ENCODE measurements around the gene TFPI. TPM values are rescaled to one million over a fixed set of nuclear protein-coding genes. Genes with fewer than 3 reads are reported as not detected.
"Not testable (repeated sequence)": the region's sequence is repeated elsewhere in the genome, so short reads cannot be mapped to it uniquely, and the experiment has no call there.

Gene TFPI
- total RNA-seq (2014; rRNA removed; shearing (Covaris generic); ENCODE audit: low replicate concordance): 12.0 and 15.0 TPM in 2 replicates

- Histone ChIP-seq H3K27me3 (no peaks in the 10 kb centered on the region), H3K4me3 (peak within 1 kb of the TSS; percentile 67), H3K36me3 (peaks cover 2% of the 10 kb centered on the region; the same call in 1 of the 2 replicates), H3K9me3 (no peaks in the 10 kb centered on the region)
- peak; percentile 53 for DNase-seq
Measured at GRCh38 chr2:187554011-187554703, at the start of gene TFPI. Gene TFPI (minus strand): TSS chr2:187554435. CDS start chr2:187503768, 50,667 bp downstream.

GRCh38 chr2:187594801-187595200, 40.6 kb upstream of the TFPI start:
- Histone ChIP-seq H3K27me3 (no peaks in the 10 kb centered on the region), H3K4me3 (no peak overlapping the region), H3K9me3 (no peaks in the 10 kb centered on the region), H3K36me3 (no peaks in the 10 kb centered on the region)
- DNase-seq: no peak

- H3K4me3 ChIP-seq: no peak overlapping the region
- no peak for DNase-seq
- no peaks in the 10 kb centered on the region for H3K27me3 ChIP-seq
- H3K9me3 ChIP-seq: no peaks in the 10 kb centered on the region
- H3K36me3 ChIP-seq: no peaks in the 10 kb centered on the region
Measured at GRCh38 chr2:187593697-187594096, 39.5 kb upstream of the TFPI start.

GRCh38 chr2:187593098-187593497, 38.9 kb upstream of the TFPI start:
- DNase-seq: no peak
- H3K27me3 ChIP-seq: no peaks in the 10 kb centered on the region
- H3K9me3 ChIP-seq: no peaks in the 10 kb centered on the region
- H3K4me3 ChIP-seq: no peak overlapping the region
- H3K36me3 ChIP-seq: no peaks in the 10 kb centered on the region

- Histone ChIP-seq H3K27me3 (no peaks in the 10 kb centered on the region), H3K9me3 (no peaks in the 10 kb centered on the region), H3K4me3 (no peak overlapping the region), H3K36me3 (no peaks in the 10 kb centered on the region)
- no peak for DNase-seq
Measured at GRCh38 chr2:187590175-187590574, 35.9 kb upstream of the TFPI start.

- no peak overlapping the region for H3K4me3 ChIP-seq
- no peak for DNase-seq
- H3K9me3 ChIP-seq: no peaks in the 10 kb centered on the region
- H3K27me3 ChIP-seq: no peaks in the 10 kb centered on the region
- no peaks in the 10 kb centered on the region for H3K36me3 ChIP-seq
Measured at GRCh38 chr2:187586011-187586641, 31.9 kb upstream of the TFPI start.

GRCh38 chr2:187581125-187581896, 27.1 kb upstream of the TFPI start:
- H3K27me3 ChIP-seq: no peaks in the 10 kb centered on the region
- peak overlapping the region; percentile 6; the same call in 1 of the 2 replicates for H3K4me3 ChIP-seq
- peak; percentile 1 for DNase-seq

GRCh38 chr2:187580462-187581124, 26.4 kb upstream of the TFPI start:
- Histone ChIP-seq H3K4me3 (peak overlapping the region; percentile 6; the same call in 1 of the 2 replicates), H3K9me3 (no peaks in the 10 kb centered on the region), H3K27me3 (no peaks in the 10 kb centered on the region), H3K36me3 (no peaks in the 10 kb centered on the region)
- DNase-seq: no peak

More at GRCh38 chr2:187581125-187581896, 27.1 kb upstream of the TFPI start:
- no peaks in the 10 kb centered on the region for H3K36me3 ChIP-seq
- H3K9me3 ChIP-seq: no peaks in the 10 kb centered on the region

- no peaks in the 10 kb centered on the region for H3K36me3 ChIP-seq
- peak; percentile 1 for DNase-seq
Measured at GRCh38 chr2:187577310-187577709, 23.1 kb upstream of the TFPI start.

GRCh38 chr2:187576906-187577305, 22.7 kb upstream of the TFPI start:
- DNase-seq: no peak
- H3K4me3 ChIP-seq: no peak overlapping the region
- no peaks in the 10 kb centered on the region for H3K27me3 ChIP-seq
- H3K36me3 ChIP-seq: no peaks in the 10 kb centered on the region
- peaks cover 3% of the 10 kb centered on the region; the same call in 1 of the 2 replicates for H3K9me3 ChIP-seq

More at GRCh38 chr2:187577310-187577709, 23.1 kb upstream of the TFPI start:
- H3K4me3 ChIP-seq: no peak overlapping the region
- H3K27me3 ChIP-seq: no peaks in the 10 kb centered on the region
- peaks cover 3% of the 10 kb centered on the region; the same call in 1 of the 2 replicates for H3K9me3 ChIP-seq

GRCh38 chr2:187575751-187576067, 21.5 kb upstream of the TFPI start:
- Histone ChIP-seq H3K27me3 (no peaks in the 10 kb centered on the region), H3K36me3 (no peaks in the 10 kb centered on the region), H3K9me3 (peaks cover 3% of the 10 kb centered on the region; the same call in 1 of the 2 replicates), H3K4me3 (no peak overlapping the region)
- DNase-seq: no peak

- H3K27me3 ChIP-seq: no peaks in the 10 kb centered on the region
- no peak for DNase-seq
- H3K9me3 ChIP-seq: peaks cover 3% of the 10 kb centered on the region; the same call in 1 of the 2 replicates
- no peak overlapping the region for H3K4me3 ChIP-seq
- no peaks in the 10 kb centered on the region for H3K36me3 ChIP-seq
Measured at GRCh38 chr2:187574969-187575750, 20.9 kb upstream of the TFPI start.

GRCh38 chr2:187573722-187574121, 19.5 kb upstream of the TFPI start:
- H3K9me3 ChIP-seq: peaks cover 3% of the 10 kb centered on the region; the same call in 1 of the 2 replicates
- H3K27me3 ChIP-seq: no peaks in the 10 kb centered on the region
- H3K36me3 ChIP-seq: no peaks in the 10 kb centered on the region
- H3K4me3 ChIP-seq: no peak overlapping the region
- DNase-seq: no peak

GRCh38 chr2:187571996-187572395, 17.8 kb upstream of the TFPI start:
- not testable (repeated sequence) for H3K4me3 ChIP-seq, DNase-seq, H3K9me3 ChIP-seq, H3K36me3 ChIP-seq, H3K27me3 ChIP-seq

GRCh38 chr2:187569571-187569970, 15.3 kb upstream of the TFPI start:
- DNase-seq: no peak
- Histone ChIP-seq H3K4me3 (no peak overlapping the region), H3K27me3 (no peaks in the 10 kb centered on the region), H3K36me3 (no peaks in the 10 kb centered on the region), H3K9me3 (peaks cover 3% of the 10 kb centered on the region; the same call in 1 of the 2 replicates)

- no peak overlapping the region for H3K4me3 ChIP-seq
- H3K27me3 ChIP-seq: no peaks in the 10 kb centered on the region
- peaks cover 3% of the 10 kb centered on the region; the same call in 1 of the 2 replicates for H3K9me3 ChIP-seq
- DNase-seq: no peak
- H3K36me3 ChIP-seq: no peaks in the 10 kb centered on the region
Measured at GRCh38 chr2:187569042-187569441, 14.8 kb upstream of the TFPI start.

All from MG63 (cell line).